ENCODE measurements around the gene SCAMP3. TPM values are rescaled to one million over a fixed set of nuclear protein-coding genes. Genes with fewer than 3 reads are reported as not detected.

The SCAMP3 gene
- total and polyA plus RNA-seq, 2 experiments from 2014 or later = 50.5 to 52.5 TPM

DNA sequence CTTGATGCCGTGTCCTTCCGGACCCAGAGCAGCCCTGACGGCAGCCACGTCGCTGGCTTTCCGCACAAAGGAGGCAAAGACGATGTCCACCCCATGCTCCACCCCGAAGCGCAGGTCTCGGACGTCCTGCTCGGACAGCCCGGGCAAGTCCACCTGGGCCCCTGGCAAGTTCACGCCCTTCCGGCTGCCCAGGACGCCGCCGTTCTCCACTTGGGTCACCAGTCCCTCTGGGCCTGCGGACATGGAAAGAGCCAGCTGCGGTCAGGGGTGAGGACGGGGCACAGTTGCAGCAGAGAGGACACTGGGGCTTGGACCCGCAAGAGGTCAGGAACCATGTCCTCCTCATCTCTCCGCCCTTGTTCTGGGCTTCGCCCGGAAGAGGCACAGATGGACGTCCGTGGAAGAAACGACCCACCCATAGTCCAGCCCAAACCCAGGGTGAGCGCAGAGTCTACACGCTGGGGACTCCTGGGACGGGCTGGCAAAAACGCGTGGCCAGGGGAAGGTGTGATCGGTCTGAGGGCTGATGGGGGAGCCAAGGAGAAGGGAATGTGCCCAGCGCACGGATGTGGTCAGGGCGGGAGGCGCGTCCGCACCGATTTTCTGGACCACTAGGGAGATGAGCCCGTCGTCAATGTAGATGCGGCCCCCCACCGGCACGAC lies 32.5 kb upstream of the SCAMP3 start (continued):
- TF ChIP-seq, protein P1, sequence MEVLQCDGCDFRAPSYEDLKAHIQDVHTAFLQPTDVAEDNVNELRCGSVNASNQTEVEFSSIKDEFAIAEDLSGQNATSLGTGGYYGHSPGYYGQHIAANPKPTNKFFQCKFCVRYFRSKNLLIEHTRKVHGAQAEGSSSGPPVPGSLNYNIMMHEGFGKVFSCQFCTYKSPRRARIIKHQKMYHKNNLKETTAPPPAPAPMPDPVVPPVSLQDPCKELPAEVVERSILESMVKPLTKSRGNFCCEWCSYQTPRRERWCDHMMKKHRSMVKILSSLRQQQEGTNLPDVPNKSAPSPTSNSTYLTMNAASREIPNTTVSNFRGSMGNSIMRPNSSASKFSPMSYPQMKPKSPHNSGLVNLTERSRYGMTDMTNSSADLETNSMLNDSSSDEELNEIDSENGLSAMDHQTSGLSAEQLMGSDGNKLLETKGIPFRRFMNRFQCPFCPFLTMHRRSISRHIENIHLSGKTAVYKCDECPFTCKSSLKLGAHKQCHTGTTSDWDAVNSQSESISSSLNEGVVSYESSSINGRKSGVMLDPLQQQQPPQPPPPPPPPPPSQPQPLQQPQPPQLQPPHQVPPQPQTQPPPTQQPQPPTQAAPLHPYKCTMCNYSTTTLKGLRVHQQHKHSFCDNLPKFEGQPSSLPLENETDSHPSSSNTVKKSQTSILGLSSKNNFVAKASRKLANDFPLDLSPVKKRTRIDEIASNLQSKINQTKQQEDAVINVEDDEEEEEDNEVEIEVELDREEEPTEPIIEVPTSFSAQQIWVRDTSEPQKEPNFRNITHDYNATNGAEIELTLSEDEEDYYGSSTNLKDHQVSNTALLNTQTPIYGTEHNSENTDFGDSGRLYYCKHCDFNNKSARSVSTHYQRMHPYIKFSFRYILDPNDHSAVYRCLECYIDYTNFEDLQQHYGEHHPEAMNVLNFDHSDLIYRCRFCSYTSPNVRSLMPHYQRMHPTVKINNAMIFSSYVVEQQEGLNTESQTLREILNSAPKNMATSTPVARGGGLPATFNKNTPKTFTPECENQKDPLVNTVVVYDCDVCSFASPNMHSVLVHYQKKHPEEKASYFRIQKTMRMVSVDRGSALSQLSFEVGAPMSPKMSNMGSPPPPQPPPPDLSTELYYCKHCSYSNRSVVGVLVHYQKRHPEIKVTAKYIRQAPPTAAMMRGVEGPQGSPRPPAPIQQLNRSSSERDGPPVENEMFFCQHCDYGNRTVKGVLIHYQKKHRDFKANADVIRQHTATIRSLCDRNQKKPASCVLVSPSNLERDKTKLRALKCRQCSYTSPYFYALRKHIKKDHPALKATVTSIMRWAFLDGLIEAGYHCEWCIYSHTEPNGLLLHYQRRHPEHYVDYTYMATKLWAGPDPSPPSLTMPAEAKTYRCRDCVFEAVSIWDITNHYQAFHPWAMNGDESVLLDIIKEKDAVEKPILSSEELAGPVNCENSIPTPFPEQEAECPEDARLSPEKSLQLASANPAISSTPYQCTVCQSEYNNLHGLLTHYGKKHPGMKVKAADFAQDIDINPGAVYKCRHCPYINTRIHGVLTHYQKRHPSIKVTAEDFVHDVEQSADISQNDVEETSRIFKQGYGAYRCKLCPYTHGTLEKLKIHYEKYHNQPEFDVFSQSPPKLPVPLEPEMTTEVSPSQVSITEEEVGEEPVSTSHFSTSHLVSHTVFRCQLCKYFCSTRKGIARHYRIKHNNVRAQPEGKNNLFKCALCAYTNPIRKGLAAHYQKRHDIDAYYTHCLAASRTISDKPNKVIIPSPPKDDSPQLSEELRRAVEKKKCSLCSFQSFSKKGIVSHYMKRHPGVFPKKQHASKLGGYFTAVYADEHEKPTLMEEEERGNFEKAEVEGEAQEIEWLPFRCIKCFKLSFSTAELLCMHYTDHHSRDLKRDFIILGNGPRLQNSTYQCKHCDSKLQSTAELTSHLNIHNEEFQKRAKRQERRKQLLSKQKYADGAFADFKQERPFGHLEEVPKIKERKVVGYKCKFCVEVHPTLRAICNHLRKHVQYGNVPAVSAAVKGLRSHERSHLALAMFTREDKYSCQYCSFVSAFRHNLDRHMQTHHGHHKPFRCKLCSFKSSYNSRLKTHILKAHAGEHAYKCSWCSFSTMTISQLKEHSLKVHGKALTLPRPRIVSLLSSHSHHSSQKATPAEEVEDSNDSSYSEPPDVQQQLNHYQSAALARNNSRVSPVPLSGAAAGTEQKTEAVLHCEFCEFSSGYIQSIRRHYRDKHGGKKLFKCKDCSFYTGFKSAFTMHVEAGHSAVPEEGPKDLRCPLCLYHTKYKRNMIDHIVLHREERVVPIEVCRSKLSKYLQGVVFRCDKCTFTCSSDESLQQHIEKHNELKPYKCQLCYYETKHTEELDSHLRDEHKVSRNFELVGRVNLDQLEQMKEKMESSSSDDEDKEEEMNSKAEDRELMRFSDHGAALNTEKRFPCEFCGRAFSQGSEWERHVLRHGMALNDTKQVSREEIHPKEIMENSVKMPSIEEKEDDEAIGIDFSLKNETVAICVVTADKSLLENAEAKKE (CRISPR knock-in tag; IDR thresholded peaks at IDR 0.05) = no peak
- TF ChIP-seq, protein P2, sequence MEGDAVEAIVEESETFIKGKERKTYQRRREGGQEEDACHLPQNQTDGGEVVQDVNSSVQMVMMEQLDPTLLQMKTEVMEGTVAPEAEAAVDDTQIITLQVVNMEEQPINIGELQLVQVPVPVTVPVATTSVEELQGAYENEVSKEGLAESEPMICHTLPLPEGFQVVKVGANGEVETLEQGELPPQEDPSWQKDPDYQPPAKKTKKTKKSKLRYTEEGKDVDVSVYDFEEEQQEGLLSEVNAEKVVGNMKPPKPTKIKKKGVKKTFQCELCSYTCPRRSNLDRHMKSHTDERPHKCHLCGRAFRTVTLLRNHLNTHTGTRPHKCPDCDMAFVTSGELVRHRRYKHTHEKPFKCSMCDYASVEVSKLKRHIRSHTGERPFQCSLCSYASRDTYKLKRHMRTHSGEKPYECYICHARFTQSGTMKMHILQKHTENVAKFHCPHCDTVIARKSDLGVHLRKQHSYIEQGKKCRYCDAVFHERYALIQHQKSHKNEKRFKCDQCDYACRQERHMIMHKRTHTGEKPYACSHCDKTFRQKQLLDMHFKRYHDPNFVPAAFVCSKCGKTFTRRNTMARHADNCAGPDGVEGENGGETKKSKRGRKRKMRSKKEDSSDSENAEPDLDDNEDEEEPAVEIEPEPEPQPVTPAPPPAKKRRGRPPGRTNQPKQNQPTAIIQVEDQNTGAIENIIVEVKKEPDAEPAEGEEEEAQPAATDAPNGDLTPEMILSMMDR (conservative IDR thresholded peaks at IDR 0.05; ENCODE audit: low read depth in 2 of 2) = no peak
- no peak for TF ChIP-seq NANOG (IDR thresholded peaks at IDR 0.05; ENCODE audit: borderline replicate concordance)

DNA sequence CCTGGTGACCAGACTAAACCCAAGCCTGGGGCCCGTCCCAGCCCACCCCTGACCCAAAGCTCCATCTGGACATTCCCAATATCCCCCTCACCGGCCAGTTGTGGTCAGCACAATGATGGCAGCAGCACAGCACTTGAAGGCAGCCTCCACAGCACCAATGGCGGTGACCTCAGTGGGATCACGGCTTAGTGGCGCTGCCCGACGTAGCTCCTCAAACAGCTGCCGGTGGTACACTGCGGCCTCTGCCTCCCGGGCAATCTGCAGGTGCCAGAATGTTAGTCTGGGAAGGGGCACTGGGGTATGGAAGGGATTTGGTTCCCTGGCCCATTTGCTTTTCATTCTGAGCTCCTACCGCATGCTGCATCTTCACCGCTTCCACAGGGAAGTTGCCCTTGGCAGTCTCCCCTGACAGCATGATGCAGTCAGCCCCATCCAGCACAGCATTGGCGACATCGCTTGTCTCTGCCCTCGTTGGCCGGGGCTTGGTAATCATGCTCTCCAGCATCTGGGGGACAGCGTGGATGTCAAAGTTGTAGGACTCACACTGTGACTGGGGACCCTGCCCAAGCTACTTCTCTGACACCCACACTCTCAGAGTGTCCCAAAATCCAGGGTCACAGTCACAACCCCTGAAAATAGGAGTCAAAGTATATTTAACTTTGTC lies 31.1 kb upstream of the SCAMP3 start:
- no peak for DNase-seq (ENCODE audit: low spot score)
- Histone ChIP-seq H4K20me1 (replicated peaks; ENCODE audit: insufficient read depth) (no peaks in the 10 kb centered on the region; the same call in 1 of the 2 replicates), H3K9me2 (ENCODE audit: insufficient read depth) (no peaks in the 10 kb centered on the region), H3K4me2 (no peak overlapping the region), H3K27me3 (ENCODE audit: insufficient read depth) (peaks cover 33% of the 10 kb centered on the region), H2AFZ (no peak overlapping the region), H3K4me1 (ENCODE audit: insufficient read depth) (peaks cover 17% of the 10 kb centered on the region), H3K36me3 (ENCODE audit: insufficient read depth) (no peaks in the 10 kb centered on the region), H3K4me3 (no peak overlapping the region), H3F3A (replicated peaks; ENCODE audit: low read depth) (0 out of 2 replicates have a peak, but pooled peaks cover 11% of the 10 kb centered on the region), H3K79me2 (replicated peaks; ENCODE audit: insufficient read depth) (no peaks in the 10 kb centered on the region), H3K27ac (ENCODE audit: low read depth) (no peak overlapping the region)
- no peaks in the 10 kb centered on the region for H3K9me3 Mint-ChIP-seq
- ATAC-seq = no peak
- peaks cover 29% of the 10 kb centered on the region for H3K4me1 Mint-ChIP-seq
- peaks cover 30% of the 10 kb centered on the region for H3K27me3 Mint-ChIP-seq (ENCODE audit: insufficient read depth, low read depth, poor library complexity)
- no peaks in the 10 kb centered on the region; the same call in 2 of the 3 replicates for H3K36me3 Mint-ChIP-seq (ENCODE audit: low read depth)
- H3K27ac Mint-ChIP-seq = no peak overlapping the region
- H3K4me3 Mint-ChIP-seq = no peak overlapping the region
- TF ChIP-seq, protein P2 (conservative IDR thresholded peaks at IDR 0.05; ENCODE audit: low read depth in 2 of 2) = no peak
- TF ChIP-seq STAT1 (IDR thresholded peaks at IDR 0.05; ENCODE audit: unreplicated experiment) (no peak), CREB1 (CRISPR knock-in tag; IDR thresholded peaks at IDR 0.05; ENCODE audit: low read depth) (no peak)
